Measurements from ENCODE around the gene FNIP2.

- no peak for TF ChIP-seq CTCF (conservative IDR thresholded peaks at IDR 0.05; ENCODE audit: low read depth, low read length)
- TF ChIP-seq EZH2phosphoT487 (IDR thresholded peaks at IDR 0.05; ENCODE audit: borderline replicate concordance, low read length) = no peak
- no peak for TF ChIP-seq EZH2 (IDR thresholded peaks at IDR 0.05; ENCODE audit: low read length, unreplicated experiment)
These were observed 161.3 kb downstream of the FNIP2 start for GRCh38 chr4:158929939-158930638.

Measured in PC-3 (cell line).